K562 (cell line): Measurements from ENCODE around the gene MVK.

ENCODE experiments used
- ATF1 ChIP-seq, 2 experiments: fragments of 450-650 bp in 1 of 2; IDR thresholded peaks; 2 replicates each; pipeline ENCODE4 v1.6.1; 2016; ENCODE audit warnings: missing compliant biosample characterization in 1 of 2, missing genetic modification characterization in 1 of 2
- E2F3 ChIP-seq: fragments of 250-450 bp; sonication (Bioruptor Pico); IDR thresholded peaks from 2 replicates; pipeline ENCODE4 v1.4.0; 2020; ENCODE audit warnings: mild to moderate bottlenecking
- ETV6 ChIP-seq, 3 experiments: fragments of 150-350 bp in 1 of 3; sonication (generic) in 1 of 3; formaldehyde crosslinking in 1 of 3; IDR thresholded peaks; 2 replicates each; pipeline versions ENCODE4 v1.6.1 to v1.8.0; 2014 to 2022; ENCODE audit warnings: borderline replicate concordance in 2 of 3, low read depth in 2 of 3, antibody characterized with exemption in 1 of 3, low read length in 1 of 3, mild to moderate bottlenecking in 1 of 3, missing genetic modification reagents in 1 of 3
- RUNX1 ChIP-seq: sonication (generic); IDR thresholded peaks from 2 replicates; pipeline ENCODE4 v1.6.1; 2016; ENCODE audit warnings: antibody characterized with exemption, low read depth
- ZFP36 ChIP-seq: fragments of 150-350 bp; IDR thresholded peaks from 2 replicates; pipeline ENCODE4 v1.6.1; 2018; ENCODE audit warnings: low read length, low read depth; ENCODE audit not compliant: partially characterized antibody
- TF ChIP-seq, protein P1 (sequence below), 3 experiments: IDR thresholded peaks in 2 of 3; conservative IDR thresholded peaks in 1 of 3; 2 replicates each; pipeline ENCODE4 v1.5.1; 2011 to 2012; ENCODE audit warnings: low read length in 3 of 3, mild to moderate bottlenecking in 3 of 3, control low read depth in 2 of 3, improper control_type of control experiment in 1 of 3, inconsistent platforms in 1 of 3, low read depth in 1 of 3, mixed read lengths in 1 of 3, moderate library complexity in 1 of 3; ENCODE audit not compliant: insufficient read depth in 2 of 3

DNA sequence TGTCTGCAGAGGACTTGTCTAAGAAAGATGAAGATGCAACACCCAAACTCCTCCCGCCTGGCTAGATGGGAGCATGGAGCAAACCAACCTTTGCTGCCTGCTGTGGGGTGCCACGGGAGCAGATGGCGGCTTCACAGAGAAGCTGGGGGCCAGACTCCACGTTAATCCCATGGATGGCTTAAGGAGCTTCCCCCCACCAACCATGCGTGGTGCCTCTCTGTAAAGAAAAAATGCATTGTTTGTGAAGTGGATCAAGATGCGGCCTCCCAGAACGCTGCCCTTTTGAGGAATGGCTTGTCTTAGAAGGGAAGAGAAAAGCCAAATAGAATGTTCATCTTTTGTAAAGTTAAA, 15.6 kb downstream of the MVK start:
- TF ChIP-seq RUNX1 (no peak), ETV6 (IDR thresholded peaks at IDR 0.05; ENCODE audit: borderline replicate concordance in 1 of 2, low read depth in 2 of 2, low read length in 1 of 2) (no peak), ETV6 (CRISPR knock-in tag; IDR thresholded peaks at IDR 0.05; ENCODE audit: borderline replicate concordance) (no peak), ATF1 (CRISPR knock-in tag; IDR thresholded peaks at IDR 0.05) (no peak), ATF1 (tag; IDR thresholded peaks at IDR 0.05) (no peak), ZFP36 (no peak), E2F3 (CRISPR knock-in tag) (no peak)
- TF ChIP-seq, protein P1, sequence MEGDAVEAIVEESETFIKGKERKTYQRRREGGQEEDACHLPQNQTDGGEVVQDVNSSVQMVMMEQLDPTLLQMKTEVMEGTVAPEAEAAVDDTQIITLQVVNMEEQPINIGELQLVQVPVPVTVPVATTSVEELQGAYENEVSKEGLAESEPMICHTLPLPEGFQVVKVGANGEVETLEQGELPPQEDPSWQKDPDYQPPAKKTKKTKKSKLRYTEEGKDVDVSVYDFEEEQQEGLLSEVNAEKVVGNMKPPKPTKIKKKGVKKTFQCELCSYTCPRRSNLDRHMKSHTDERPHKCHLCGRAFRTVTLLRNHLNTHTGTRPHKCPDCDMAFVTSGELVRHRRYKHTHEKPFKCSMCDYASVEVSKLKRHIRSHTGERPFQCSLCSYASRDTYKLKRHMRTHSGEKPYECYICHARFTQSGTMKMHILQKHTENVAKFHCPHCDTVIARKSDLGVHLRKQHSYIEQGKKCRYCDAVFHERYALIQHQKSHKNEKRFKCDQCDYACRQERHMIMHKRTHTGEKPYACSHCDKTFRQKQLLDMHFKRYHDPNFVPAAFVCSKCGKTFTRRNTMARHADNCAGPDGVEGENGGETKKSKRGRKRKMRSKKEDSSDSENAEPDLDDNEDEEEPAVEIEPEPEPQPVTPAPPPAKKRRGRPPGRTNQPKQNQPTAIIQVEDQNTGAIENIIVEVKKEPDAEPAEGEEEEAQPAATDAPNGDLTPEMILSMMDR (IDR thresholded peaks at IDR 0.05 in 2 of 3, conservative IDR thresholded peaks at IDR 0.05 in 1 of 3; ENCODE audit: insufficient read depth in 2 of 3, low read depth in 1 of 3, low read length in 3 of 3) = no peak
